ENCODE data around the gene SPTBN5. TPM values are rescaled to one million over a fixed set of nuclear protein-coding genes. Genes with fewer than 3 reads are reported as not detected.

The SPTBN5 gene
- total RNA-seq, 2 experiments from 2014 or later = 1.5 to 1.6 TPM

GRCh38 chr15:41907141-41907540 is 13.3 kb upstream of the SPTBN5 start:
- peaks cover 62% of the 10 kb centered on the region for H3K36me3 Mint-ChIP-seq (ENCODE audit: low read depth)

DNA sequence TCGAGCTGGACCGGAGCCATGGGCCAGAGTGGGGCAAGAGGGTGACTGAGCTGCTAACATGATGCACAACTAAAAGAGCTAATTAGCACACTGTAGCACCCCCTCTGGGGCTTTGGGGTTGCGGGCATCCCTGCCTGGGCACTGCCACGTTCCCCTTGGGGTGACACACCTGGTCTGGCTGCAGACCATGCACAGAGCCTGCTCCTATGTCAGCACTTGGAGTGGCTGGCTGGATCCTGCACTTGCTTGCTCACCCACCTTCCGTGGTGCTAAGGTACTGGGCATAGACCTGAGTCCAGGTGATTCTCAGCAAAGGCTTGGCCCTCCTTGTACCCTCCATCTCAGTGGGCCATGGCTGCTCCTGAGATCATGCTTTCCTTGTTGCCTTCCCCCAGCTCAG is 12.8 kb upstream of the SPTBN5 start:
- no peaks in the 10 kb centered on the region for H3K27me3 Mint-ChIP-seq
- H3K36me3 Mint-ChIP-seq (ENCODE audit: low read depth) = peaks cover 60% of the 10 kb centered on the region
- H3K9me3 Mint-ChIP-seq = no peaks in the 10 kb centered on the region
- ChIA-PET CTCF (interaction anchor here (1.2 to 10.6 kb wide), 3 partner anchors 30 to 134 kb away, joined by 3 to 213 read pairs (median 3); partner anchors contain the start of gene MAPKBP1), POLR2A (interaction anchor here (1.1 to 6.6 kb wide), 2 partner anchors 16 to 134 kb away, joined by 3 to 34 read pairs; partner anchors contain the start of gene MAPKBP1)
- H3K4me1 Mint-ChIP-seq = peaks cover 11% of the 10 kb centered on the region
- no peak overlapping the region for H3K27ac Mint-ChIP-seq
- no peak overlapping the region for H3K4me3 Mint-ChIP-seq
- DNase-seq = no peak

More at GRCh38 chr15:41907141-41907540, 13.3 kb upstream of the SPTBN5 start:
- CTCF ChIA-PET = interaction anchor here (1.2 to 10.6 kb wide), 3 partner anchors 30 to 134 kb away, joined by 3 to 213 read pairs (median 3); partner anchors contain the start of gene MAPKBP1
- no peaks in the 10 kb centered on the region for H3K9me3 Mint-ChIP-seq
- no peak overlapping the region for H3K4me3 Mint-ChIP-seq
- POLR2A ChIA-PET = interaction anchor here (1.1 to 6.6 kb wide), 2 partner anchors 16 to 134 kb away, joined by 3 to 34 read pairs; partner anchors contain the start of gene MAPKBP1
- peak overlapping the region; percentile 31 for H3K27ac Mint-ChIP-seq
- H3K27me3 Mint-ChIP-seq = no peaks in the 10 kb centered on the region
- DNase-seq = no peak
- peaks cover 11% of the 10 kb centered on the region for H3K4me1 Mint-ChIP-seq

- Mint-ChIP-seq H3K36me3 (ENCODE audit: low read depth) (peaks cover 64% of the 10 kb centered on the region), H3K27me3 (no peaks in the 10 kb centered on the region), H3K27ac (peak overlapping the region; percentile 35), H3K9me3 (no peaks in the 10 kb centered on the region), H3K4me3 (no peak overlapping the region), H3K4me1 (peaks cover 13% of the 10 kb centered on the region)
- POLR2A ChIA-PET = interaction anchor here (0.7 to 6.6 kb wide), 7 partner anchors 10 to 132 kb away, joined by 3 to 34 read pairs (median 4); partner anchors contain the start of gene MAPKBP1
- CTCF ChIA-PET = interaction anchor here (0.6 to 10.6 kb wide), 39 partner anchors 10 to 439 kb away, joined by 3 to 213 read pairs (median 5); partner anchors contain the start of gene MAPKBP1
- no peak for DNase-seq
These were observed 11.4 kb upstream of the SPTBN5 start for GRCh38 chr15:41905036-41905793.

DNA sequence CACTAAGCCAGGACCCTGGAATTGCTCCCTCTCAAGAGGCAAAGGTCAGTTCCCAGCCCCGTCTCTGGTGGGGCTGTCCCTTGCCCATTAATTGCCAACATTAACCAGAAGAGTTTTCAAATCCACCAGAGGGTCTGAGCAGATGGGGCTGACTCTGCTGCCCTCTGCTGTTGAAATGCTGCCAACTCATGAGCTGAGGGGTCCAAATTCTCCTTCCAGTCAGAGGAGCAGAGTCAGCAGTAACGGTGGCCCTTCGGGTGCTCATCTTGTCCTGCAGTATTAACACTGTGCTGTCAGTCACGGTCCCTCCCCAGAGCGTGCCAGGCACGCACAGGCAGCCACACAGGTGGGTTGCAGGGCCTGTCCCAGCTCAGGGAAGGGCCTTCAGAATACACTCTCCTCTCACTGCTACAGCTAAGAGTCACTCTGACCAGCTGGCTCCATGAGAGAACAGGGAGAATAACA is 10.7 kb upstream of the SPTBN5 start:
- Mint-ChIP-seq H3K27me3 (no peaks in the 10 kb centered on the region), H3K27ac (peak overlapping the region; percentile 52), H3K4me3 (no peak overlapping the region), H3K36me3 (ENCODE audit: low read depth) (peaks cover 61% of the 10 kb centered on the region), H3K4me1 (peaks cover 13% of the 10 kb centered on the region), H3K9me3 (no peaks in the 10 kb centered on the region)
- CTCF ChIA-PET = interaction anchor here (0.6 to 10.6 kb wide), 39 partner anchors 9 to 438 kb away, joined by 3 to 213 read pairs (median 5); partner anchors contain the start of gene MAPKBP1
- DNase-seq = peak; percentile 80
- POLR2A ChIA-PET = interaction anchor here (0.7 to 6.6 kb wide), 7 partner anchors 10 to 132 kb away, joined by 3 to 34 read pairs (median 4); partner anchors contain the start of gene MAPKBP1

DNA sequence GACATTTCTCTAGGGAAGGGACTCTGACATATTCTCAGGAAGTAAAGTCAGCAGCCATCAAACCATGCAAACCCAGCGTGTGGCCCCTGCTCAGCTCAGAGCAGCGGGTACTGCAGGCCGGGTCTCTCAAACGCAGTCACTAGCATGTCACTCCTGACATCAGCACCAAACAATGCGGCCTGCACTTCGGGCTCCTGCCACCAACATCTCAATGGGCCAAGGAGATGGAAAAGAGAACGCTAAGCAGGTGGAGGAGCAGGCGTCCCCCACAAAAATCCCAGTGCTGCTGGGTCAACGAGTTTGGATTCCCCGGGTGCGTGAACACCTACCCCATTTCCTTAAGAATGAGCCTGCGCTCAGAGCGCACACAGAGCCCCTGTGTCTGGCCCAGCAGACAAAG is 9.9 kb upstream of the SPTBN5 start:
- CTCF ChIA-PET = interaction anchor here (1.1 to 10.6 kb wide), 12 partner anchors 8 to 346 kb away, joined by 3 to 213 read pairs (median 12); partner anchors contain the start of gene MAPKBP1
- no peak overlapping the region for H3K4me3 Mint-ChIP-seq

GRCh38 chr15:41901431-41901830 is 7.6 kb upstream of the SPTBN5 start:
- peaks cover 45% of the 10 kb centered on the region for H3K36me3 Mint-ChIP-seq (ENCODE audit: low read depth)

More for the DNA sequence above, 9.9 kb upstream of the SPTBN5 start:
- H3K4me1 Mint-ChIP-seq = peaks cover 13% of the 10 kb centered on the region
- H3K9me3 Mint-ChIP-seq = no peaks in the 10 kb centered on the region
- H3K36me3 Mint-ChIP-seq (ENCODE audit: low read depth) = peaks cover 58% of the 10 kb centered on the region
- H3K27ac Mint-ChIP-seq = no peak overlapping the region
- no peaks in the 10 kb centered on the region for H3K27me3 Mint-ChIP-seq
- DNase-seq = no peak
- POLR2A ChIA-PET = interaction anchor here (2.8 to 6.6 kb wide), 3 partner anchors 9 to 131 kb away, joined by 10 to 34 read pairs (median 11); partner anchors contain the start of gene MAPKBP1

GRCh38 chr15:41900526-41901380 is 6.9 kb upstream of the SPTBN5 start:
- H3K36me3 Mint-ChIP-seq (ENCODE audit: low read depth) = peaks cover 44% of the 10 kb centered on the region
- POLR2A ChIA-PET = interaction anchor here (2.7 to 6.6 kb wide), 2 partner anchors 36 to 128 kb away, joined by 8 to 34 read pairs; partner anchors contain the start of gene MAPKBP1
- H3K4me1 Mint-ChIP-seq = peaks cover 29% of the 10 kb centered on the region
- H3K4me3 Mint-ChIP-seq = no peak overlapping the region
- H3K9me3 Mint-ChIP-seq = no peaks in the 10 kb centered on the region
- no peak for DNase-seq
- no peak overlapping the region for H3K27ac Mint-ChIP-seq
- CTCF ChIA-PET = interaction anchor here (0.9 to 10.6 kb wide), 4 partner anchors 89 to 297 kb away, joined by 3 to 213 read pairs (median 8); partner anchors contain the start of gene MAPKBP1
- no peaks in the 10 kb centered on the region for H3K27me3 Mint-ChIP-seq

More at GRCh38 chr15:41901431-41901830, 7.6 kb upstream of the SPTBN5 start:
- Mint-ChIP-seq H3K27me3 (no peaks in the 10 kb centered on the region), H3K4me1 (peaks cover 24% of the 10 kb centered on the region), H3K4me3 (no peak overlapping the region), H3K27ac (no peak overlapping the region), H3K9me3 (no peaks in the 10 kb centered on the region)
- no peak for DNase-seq
- ChIA-PET POLR2A (interaction anchor here (0.7 to 6.6 kb wide), 3 partner anchors 35 to 129 kb away, joined by 3 to 34 read pairs (median 8); partner anchors contain the start of gene MAPKBP1), CTCF (interaction anchor here (0.9 to 10.6 kb wide), 5 partner anchors 9 to 298 kb away, joined by 3 to 213 read pairs (median 5); partner anchors contain the start of gene MAPKBP1)

GRCh38 chr15:41899854-41900442 is 6.1 kb upstream of the SPTBN5 start:
- peaks cover 36% of the 10 kb centered on the region for H3K4me1 Mint-ChIP-seq
- ChIA-PET POLR2A (interaction anchor here (2.7 kb wide), 1 partner anchor 37 kb away, joined by 8 read pairs; no protein-coding TSS in a partner anchor), CTCF (interaction anchor here (1.0 to 10.6 kb wide), 2 partner anchors 88 to 127 kb away, joined by 3 to 213 read pairs; partner anchors contain the start of gene MAPKBP1)
- H3K9me3 Mint-ChIP-seq = no peaks in the 10 kb centered on the region
- no peak for DNase-seq
- peaks cover 40% of the 10 kb centered on the region for H3K36me3 Mint-ChIP-seq (ENCODE audit: low read depth)
- H3K4me3 Mint-ChIP-seq = no peak overlapping the region
- no peaks in the 10 kb centered on the region for H3K27me3 Mint-ChIP-seq
- H3K27ac Mint-ChIP-seq = no peak overlapping the region

- H3K36me3 Mint-ChIP-seq (ENCODE audit: low read depth) = peaks cover 30% of the 10 kb centered on the region
- H3K4me3 Mint-ChIP-seq = no peak overlapping the region
- H3K9me3 Mint-ChIP-seq = no peaks in the 10 kb centered on the region
- POLR2A ChIA-PET = no interaction called here
- H3K27ac Mint-ChIP-seq = peak overlapping the region; percentile 75
- H3K27me3 Mint-ChIP-seq = no peaks in the 10 kb centered on the region
- CTCF ChIA-PET = interaction anchor here (1.5 kb wide), 1 partner anchor 122 kb away, joined by 3 read pairs; no protein-coding TSS in a partner anchor
- no peak for DNase-seq
- peaks cover 47% of the 10 kb centered on the region for H3K4me1 Mint-ChIP-seq
These were observed 3.5 kb upstream of the SPTBN5 start for GRCh38 chr15:41897363-41897799.

- H3K27me3 Mint-ChIP-seq = no peaks in the 10 kb centered on the region
- ChIA-PET CTCF (interaction anchor here (2.1 kb wide), 1 partner anchor 8 kb away, joined by 22 read pairs; no protein-coding TSS in a partner anchor), POLR2A (interaction anchor here (2.5 kb wide), 1 partner anchor 122 kb away, joined by 11 read pairs; the partner anchor contains the start of gene MAPKBP1)
- DNase-seq = no peak
- H3K4me1 Mint-ChIP-seq = peaks cover 50% of the 10 kb centered on the region
- peaks cover 25% of the 10 kb centered on the region for H3K36me3 Mint-ChIP-seq (ENCODE audit: low read depth)
- H3K4me3 Mint-ChIP-seq = no peak overlapping the region
- peak overlapping the region; percentile 75 for H3K27ac Mint-ChIP-seq
- no peaks in the 10 kb centered on the region for H3K9me3 Mint-ChIP-seq
These were observed 2.7 kb upstream of the SPTBN5 start for GRCh38 chr15:41896566-41896965.

- H3K36me3 Mint-ChIP-seq (ENCODE audit: low read depth) = peaks cover 25% of the 10 kb centered on the region
- peak overlapping the region; percentile 75 for H3K27ac Mint-ChIP-seq
- no peaks in the 10 kb centered on the region for H3K27me3 Mint-ChIP-seq
- H3K4me3 Mint-ChIP-seq = no peak overlapping the region
- POLR2A ChIA-PET = interaction anchor here (1.3 to 2.5 kb wide), 7 partner anchors 8 to 377 kb away, joined by 3 to 28 read pairs (median 10); partner anchors contain the start of genes GANC, MAPKBP1 and TMEM87A
- H3K9me3 Mint-ChIP-seq = no peaks in the 10 kb centered on the region
- peaks cover 51% of the 10 kb centered on the region for H3K4me1 Mint-ChIP-seq
- CTCF ChIA-PET = interaction anchor here (1.2 to 2.5 kb wide), 5 partner anchors 8 to 123 kb away, joined by 4 to 43 read pairs (median 17); partner anchors contain the start of gene MAPKBP1
- no peak for DNase-seq
These were observed 2.1 kb upstream of the SPTBN5 start for GRCh38 chr15:41895957-41896356.

Data from activated CD4-positive, alpha-beta memory T cell treated with anti-CD3 and anti-CD28 coated beads, Interleukin-2, amount 10 ng/mL, durations not matched to agents 7 days and 5 days (primary cell).